HepG2 (cell line): ENCODE measurements around the gene DLG5. TPM values are rescaled to one million over a fixed set of nuclear protein-coding genes. Genes with fewer than 3 reads are reported as not detected.

Experiments
- ATF3 ChIP-seq: sonication (generic); formaldehyde crosslinking; IDR thresholded peaks from 2 replicates; pipeline ENCODE4 v1.4.0; 2020; ENCODE audit warnings: missing genetic modification reagents
- CENPT ChIP-seq: sonication (generic); formaldehyde crosslinking; IDR thresholded peaks from 2 replicates; pipeline ENCODE4 v1.8.0; 2022; ENCODE audit warnings: low read depth, mild to moderate bottlenecking, moderate library complexity, missing genetic modification reagents
- GATAD1 ChIP-seq: IDR thresholded peaks from 2 replicates; pipeline ENCODE4 v1.6.1; 2016; ENCODE audit warnings: missing genetic modification reagents, missing compliant biosample characterization
- HMGXB4 ChIP-seq, 2 experiments: sonication (generic) in 1 of 2; formaldehyde crosslinking in 1 of 2; IDR thresholded peaks; 2 replicates each; pipeline versions ENCODE4 v1.4.0 to v1.6.1; 2018 to 2020; ENCODE audit warnings: missing genetic modification reagents in 2 of 2, borderline replicate concordance in 1 of 2, low read depth in 1 of 2, mild to moderate bottlenecking in 1 of 2, missing biosample characterization in 1 of 2
- KDM5B ChIP-seq: sonication (generic); formaldehyde crosslinking; IDR thresholded peaks from 2 replicates; pipeline ENCODE4 v1.4.0; 2020; ENCODE audit warnings: missing genetic modification reagents, mild to moderate bottlenecking, borderline replicate concordance
- TRIM22 ChIP-seq: fragments of 450-650 bp; IDR thresholded peaks from 2 replicates; pipeline ENCODE4 v1.6.1; 2017
- ZBTB46 ChIP-seq: sonication (generic); formaldehyde crosslinking; IDR thresholded peaks from 2 replicates; pipeline ENCODE4 v1.4.0; 2020; ENCODE audit warnings: mild to moderate bottlenecking, missing genetic modification reagents, borderline replicate concordance
- ZFP41 ChIP-seq: sonication (generic); formaldehyde crosslinking; IDR thresholded peaks from 2 replicates; pipeline ENCODE4 v1.4.0; 2020; ENCODE audit warnings: mild to moderate bottlenecking, missing genetic modification reagents, borderline replicate concordance
- ZNF282 ChIP-seq: fragments of 450-650 bp; IDR thresholded peaks from 2 replicates; pipeline ENCODE4 v1.6.1; 2018; ENCODE audit not compliant: partially characterized antibody
- ZNF296 ChIP-seq: sonication (generic); formaldehyde crosslinking; conservative IDR thresholded peaks from 2 replicates; pipeline ENCODE4 v1.5.0; 2020; ENCODE audit warnings: mild to moderate bottlenecking, missing genetic modification reagents
- ZNF362 ChIP-seq: sonication (generic); formaldehyde crosslinking; IDR thresholded peaks from 2 replicates; pipeline ENCODE4 v1.4.0; 2020; ENCODE audit warnings: missing genetic modification reagents, mild to moderate bottlenecking, borderline replicate concordance
- ZXDC ChIP-seq: sonication (generic); formaldehyde crosslinking; IDR thresholded peaks from 2 replicates; pipeline ENCODE4 v1.5.0; 2020; ENCODE audit warnings: mild to moderate bottlenecking, missing genetic modification reagents
- polyA plus RNA-seq, 8 experiments: library from polyadenylated mRNA; depleted of rRNA in 3 of 8; stranded (reverse) in 7 of 8; unstranded in 1 of 8; fragments of >200 nt; fragmentation: Illumina TruSeq in 4 of 8; extraction: Trizol in 4 of 8; gene quantifications; 2 replicates each; pipeline versions ENCODE4 v1.2.1 to v1.2.3, GENCODE V29; 2011 to 2016; ENCODE audit warnings: low read depth in 4 of 8, missing spikeins in 1 of 8, mixed read lengths in 1 of 8; ENCODE audit not compliant: insufficient read depth in 1 of 8
- total RNA-seq, 5 experiments: library from RNA; depleted of rRNA; stranded (reverse); fragments of >200 nt; fragmentation: Illumina TruSeq; extraction: Trizol; gene quantifications; 2 replicates each; pipeline ENCODE4 v1.2.3, GENCODE V29; 2016; ENCODE audit warnings: low read depth in 1 of 5
- TF ChIP-seq, protein P1 (sequence below), 2 experiments: IDR thresholded peaks; 2 replicates each; pipeline ENCODE4 v1.6.1; 2011 to 2012; ENCODE audit warnings: low read length in 2 of 2, borderline replicate concordance in 1 of 2, low read depth in 1 of 2, mild to moderate bottlenecking in 1 of 2, moderate library complexity in 1 of 2

DLG5 gene
- total and polyA plus RNA-seq, 2 of the 13 experiments (the other 11 are each of a cell fraction or from before 2014, with no cell fraction given) = 15.5 to 18.2 TPM

- TF ChIP-seq, protein P1, sequence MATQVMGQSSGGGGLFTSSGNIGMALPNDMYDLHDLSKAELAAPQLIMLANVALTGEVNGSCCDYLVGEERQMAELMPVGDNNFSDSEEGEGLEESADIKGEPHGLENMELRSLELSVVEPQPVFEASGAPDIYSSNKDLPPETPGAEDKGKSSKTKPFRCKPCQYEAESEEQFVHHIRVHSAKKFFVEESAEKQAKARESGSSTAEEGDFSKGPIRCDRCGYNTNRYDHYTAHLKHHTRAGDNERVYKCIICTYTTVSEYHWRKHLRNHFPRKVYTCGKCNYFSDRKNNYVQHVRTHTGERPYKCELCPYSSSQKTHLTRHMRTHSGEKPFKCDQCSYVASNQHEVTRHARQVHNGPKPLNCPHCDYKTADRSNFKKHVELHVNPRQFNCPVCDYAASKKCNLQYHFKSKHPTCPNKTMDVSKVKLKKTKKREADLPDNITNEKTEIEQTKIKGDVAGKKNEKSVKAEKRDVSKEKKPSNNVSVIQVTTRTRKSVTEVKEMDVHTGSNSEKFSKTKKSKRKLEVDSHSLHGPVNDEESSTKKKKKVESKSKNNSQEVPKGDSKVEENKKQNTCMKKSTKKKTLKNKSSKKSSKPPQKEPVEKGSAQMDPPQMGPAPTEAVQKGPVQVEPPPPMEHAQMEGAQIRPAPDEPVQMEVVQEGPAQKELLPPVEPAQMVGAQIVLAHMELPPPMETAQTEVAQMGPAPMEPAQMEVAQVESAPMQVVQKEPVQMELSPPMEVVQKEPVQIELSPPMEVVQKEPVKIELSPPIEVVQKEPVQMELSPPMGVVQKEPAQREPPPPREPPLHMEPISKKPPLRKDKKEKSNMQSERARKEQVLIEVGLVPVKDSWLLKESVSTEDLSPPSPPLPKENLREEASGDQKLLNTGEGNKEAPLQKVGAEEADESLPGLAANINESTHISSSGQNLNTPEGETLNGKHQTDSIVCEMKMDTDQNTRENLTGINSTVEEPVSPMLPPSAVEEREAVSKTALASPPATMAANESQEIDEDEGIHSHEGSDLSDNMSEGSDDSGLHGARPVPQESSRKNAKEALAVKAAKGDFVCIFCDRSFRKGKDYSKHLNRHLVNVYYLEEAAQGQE (IDR thresholded peaks at IDR 0.05; ENCODE audit: borderline replicate concordance in 1 of 2, low read depth in 1 of 2, low read length in 2 of 2) = no peak
- TF ChIP-seq HMGXB4 (CRISPR knock-in tag; IDR thresholded peaks at IDR 0.05; ENCODE audit: borderline replicate concordance in 1 of 2, low read depth in 1 of 2) (no peak; a peak in 1 of 4 replicates), TRIM22 (no peak), ZNF296 (CRISPR knock-in tag) (no peak), ZFP41 (CRISPR knock-in tag) (no peak), ZXDC (CRISPR knock-in tag) (no peak), ZNF362 (no peak; the same call in 1 of the 2 replicates), GATAD1 (0 out of 2 replicates have a peak, but pooled peaks have one; percentile 36), CENPT (CRISPR knock-in tag) (no peak), ATF3 (CRISPR knock-in tag) (no peak), ZBTB46 (no peak), KDM5B (CRISPR knock-in tag) (no peak), ZNF282 (no peak)
Observed at GRCh38 chr10:77907900-77908717, 18.4 kb downstream of the DLG5 start (continued).
